ENCODE measurements around the gene PDPN. TPM values are rescaled to one million over a fixed set of nuclear protein-coding genes. Genes with fewer than 3 reads are reported as not detected.

The PDPN gene
- total RNA-seq, 1 donor from 2014 or later: 8.5 TPM

Other genes with a start within 250 kb of the PDPN start
- not detected for gene PRAMEF14, start 236.7 kb upstream of the PDPN start, total RNA-seq
- gene PRAMEF19, start 211.9 kb upstream of the PDPN start, total RNA-seq: not detected
- not detected for gene PRAMEF17, start 194.2 kb upstream of the PDPN start, total RNA-seq
- gene PRAMEF20, start 173.4 kb upstream of the PDPN start, total RNA-seq: not detected
- gene LRRC38, start 69.8 kb upstream of the PDPN start, total RNA-seq: not detected
- 27.2 TPM for gene PRDM2, start 116.4 kb downstream of the PDPN start, total RNA-seq

Measured in ascending aorta (tissue), 1 donor.